ENCODE measurements around the gene CCDC33. TPM values are rescaled to one million over a fixed set of nuclear protein-coding genes. Genes with fewer than 3 reads are reported as not detected.
A peak's percentile ranks its signal among the peaks of the same experiment; 100 is the strongest.

CCDC33 gene
- total RNA-seq, 2 experiments from 2014 or later: not detected

DNA sequence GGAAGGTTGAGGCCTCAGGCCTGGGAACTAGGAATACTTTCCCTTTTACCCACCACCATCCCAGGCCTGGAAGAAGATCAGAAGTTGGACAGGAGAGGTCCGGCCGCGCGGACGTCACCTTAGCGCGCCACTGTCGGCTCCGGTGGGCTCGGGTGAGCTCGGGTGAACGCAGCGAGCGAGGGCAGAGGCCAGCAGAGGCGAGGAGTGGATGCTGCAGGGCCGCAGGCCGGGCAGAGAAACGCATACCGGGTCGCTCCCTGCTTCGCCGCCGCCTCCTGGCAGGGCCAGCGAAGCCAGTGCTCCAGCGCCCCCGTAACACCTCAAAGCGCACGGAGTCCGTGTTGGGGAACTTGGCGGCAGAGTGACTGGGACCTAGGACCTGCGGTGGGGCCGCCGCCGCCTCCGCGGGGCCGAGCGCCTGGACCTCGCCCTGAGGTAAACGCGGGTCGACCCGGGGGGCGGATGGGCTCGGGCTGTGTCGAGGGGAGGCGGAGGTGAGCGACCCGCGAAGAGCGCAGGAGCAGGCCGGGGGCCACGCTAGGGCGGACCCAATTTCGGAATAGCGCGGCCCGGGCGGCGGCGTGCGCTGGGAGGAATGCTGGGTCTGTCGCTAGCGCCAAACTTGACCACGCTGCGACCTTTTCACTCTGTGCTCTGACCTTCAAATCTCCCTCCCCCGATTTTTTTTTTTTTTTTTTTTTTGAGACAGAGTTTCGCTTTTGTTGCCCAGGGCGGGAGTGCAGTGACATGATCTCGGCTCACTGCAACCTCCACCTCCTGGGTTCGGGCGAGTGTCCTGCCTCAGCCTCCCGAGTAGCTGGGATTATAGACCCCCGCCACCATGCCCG, 129.7 kb downstream of the CCDC33 start:
- Mint-ChIP-seq H3K36me3 (ENCODE audit: low read depth) (no peaks in the 10 kb centered on the region), H3K4me3 (peak overlapping the region; percentile 45), H3K27me3 (ENCODE audit: low read depth) (peaks cover 29% of the 10 kb centered on the region), H3K4me1 (ENCODE audit: low read depth) (peaks cover 3% of the 10 kb centered on the region), H3K9me3 (no peaks in the 10 kb centered on the region), H3K27ac (no peak overlapping the region)
- no peak for DNase-seq
- CTCF ChIA-PET: no interaction called here
- intact Hi-C loops (cut with micrococcal nuclease): no loop called here

DNA sequence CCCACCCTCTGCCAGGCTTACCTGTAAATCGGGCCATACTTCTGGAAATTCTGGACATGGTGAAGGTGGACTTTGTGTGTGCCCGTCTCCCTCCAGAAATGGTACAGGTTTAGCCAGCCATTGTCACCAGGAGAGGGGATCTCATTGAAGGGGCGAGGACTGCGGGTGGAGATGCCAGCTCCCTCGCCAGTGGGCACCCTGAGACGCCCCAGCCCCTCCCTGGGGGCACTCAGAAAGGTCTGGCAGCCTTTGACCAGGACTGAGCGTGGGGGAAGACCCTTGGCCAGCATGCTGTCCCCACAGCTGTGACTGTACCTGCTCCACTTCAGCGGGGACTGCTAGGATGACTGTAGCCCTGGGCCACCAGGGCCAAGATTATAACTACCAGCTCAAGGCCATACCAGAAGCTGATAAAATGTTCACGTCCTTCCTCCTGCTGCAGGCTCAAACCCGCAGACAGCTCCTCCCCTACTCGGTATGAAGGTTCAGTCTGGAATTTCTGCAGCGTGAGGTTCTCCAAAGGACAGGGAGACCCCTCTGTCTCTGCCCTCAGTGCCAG, 131.2 kb downstream of the CCDC33 start, which contains the start of gene CYP11A1:
Gene CYP11A1, minus strand, starts transcription at position 351 of the 559 bp plus-strand sequence. Its CDS starts 61 bp downstream, at position 290.
- Mint-ChIP-seq H3K4me3 (peak within 1 kb of the TSS; percentile 8), H3K27ac (no peak within 1 kb of the TSS), H3K36me3 (ENCODE audit: low read depth) (no peaks in the 10 kb centered on the region), H3K4me1 (ENCODE audit: low read depth) (peaks cover 3% of the 10 kb centered on the region), H3K9me3 (no peaks in the 10 kb centered on the region), H3K27me3 (ENCODE audit: low read depth) (peaks cover 29% of the 10 kb centered on the region)
- intact Hi-C loops (cut with micrococcal nuclease): no loop called here
- CTCF ChIA-PET: no interaction called here
- DNase-seq: no peak

DNA sequence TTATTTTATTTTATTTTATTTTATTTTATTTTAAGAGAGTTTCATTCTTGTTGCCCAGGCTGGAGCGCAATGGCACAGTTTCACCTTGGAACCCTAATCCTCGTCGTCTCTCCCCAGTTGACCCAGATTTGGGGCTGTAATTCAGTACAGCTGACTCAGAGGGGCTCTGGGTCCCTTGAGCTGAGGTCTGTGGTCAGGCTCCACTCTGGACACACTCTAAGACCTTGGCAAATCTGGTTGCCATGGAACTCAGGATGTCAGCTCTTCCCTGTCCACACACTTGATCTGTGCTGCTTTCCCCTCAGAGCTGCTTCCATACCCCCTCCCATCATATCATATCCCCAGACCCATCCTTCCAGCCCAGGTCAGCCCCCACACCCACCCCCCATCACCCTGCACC, 132.0 kb downstream of the CCDC33 start:
- no peak overlapping the region for H3K4me3 Mint-ChIP-seq
- DNase-seq: no peak
- H3K9me3 Mint-ChIP-seq: no peaks in the 10 kb centered on the region
- H3K27ac Mint-ChIP-seq: no peak overlapping the region
- H3K4me1 Mint-ChIP-seq (ENCODE audit: low read depth): peaks cover 4% of the 10 kb centered on the region
- no peaks in the 10 kb centered on the region for H3K36me3 Mint-ChIP-seq (ENCODE audit: low read depth)
- intact Hi-C loops (cut with micrococcal nuclease): no loop called here
- H3K27me3 Mint-ChIP-seq (ENCODE audit: low read depth): peaks cover 29% of the 10 kb centered on the region
- CTCF ChIA-PET: interaction anchor here (0.7 kb wide), 1 partner anchor 178 kb away, joined by 3 read pairs; no protein-coding TSS in a partner anchor

DNA sequence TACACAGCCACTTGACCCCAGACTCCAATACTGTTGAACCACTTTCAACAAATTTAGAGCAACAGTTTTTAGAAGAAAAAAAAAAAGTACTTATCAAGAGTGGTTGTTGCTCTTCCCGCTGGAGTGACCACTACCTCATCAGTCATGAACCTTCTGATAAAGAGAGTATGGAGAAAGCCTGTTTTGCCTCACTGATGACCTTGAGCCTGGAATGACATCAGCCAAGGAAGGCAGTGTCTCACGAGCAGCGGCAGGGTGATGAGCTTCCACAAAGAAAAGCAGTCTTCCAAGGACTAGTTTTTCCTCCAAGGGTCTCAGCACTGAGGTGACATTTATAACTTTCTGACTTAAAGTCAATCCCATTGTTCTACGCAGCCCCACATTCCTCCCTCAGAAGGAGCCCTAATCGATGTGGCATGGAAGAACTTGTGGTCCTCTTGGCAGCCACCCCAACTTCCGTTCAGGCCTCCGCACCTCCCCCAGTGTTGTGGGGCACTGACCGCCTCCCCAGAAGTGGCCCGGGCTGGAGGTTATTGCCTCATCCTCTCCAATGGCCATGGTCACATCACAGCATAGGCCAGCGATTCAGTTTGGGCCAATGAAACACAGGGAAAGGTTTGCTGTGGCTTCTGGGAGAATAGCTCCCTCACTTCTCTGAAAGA, 133.1 kb downstream of the CCDC33 start:
- intact Hi-C loops (cut with micrococcal nuclease): no loop called here
- H3K9me3 Mint-ChIP-seq: no peaks in the 10 kb centered on the region
- no peaks in the 10 kb centered on the region for H3K36me3 Mint-ChIP-seq (ENCODE audit: low read depth)
- CTCF ChIA-PET: interaction anchor here (0.7 to 4.7 kb wide), 2 partner anchors 70 to 113 kb away, joined by 3 to 49 read pairs; no protein-coding TSS in a partner anchor
- peaks cover 29% of the 10 kb centered on the region for H3K27me3 Mint-ChIP-seq (ENCODE audit: low read depth)
- DNase-seq: no peak
- H3K4me1 Mint-ChIP-seq (ENCODE audit: low read depth): peaks cover 8% of the 10 kb centered on the region
- H3K4me3 Mint-ChIP-seq: no peak overlapping the region
- no peak overlapping the region for H3K27ac Mint-ChIP-seq

DNA sequence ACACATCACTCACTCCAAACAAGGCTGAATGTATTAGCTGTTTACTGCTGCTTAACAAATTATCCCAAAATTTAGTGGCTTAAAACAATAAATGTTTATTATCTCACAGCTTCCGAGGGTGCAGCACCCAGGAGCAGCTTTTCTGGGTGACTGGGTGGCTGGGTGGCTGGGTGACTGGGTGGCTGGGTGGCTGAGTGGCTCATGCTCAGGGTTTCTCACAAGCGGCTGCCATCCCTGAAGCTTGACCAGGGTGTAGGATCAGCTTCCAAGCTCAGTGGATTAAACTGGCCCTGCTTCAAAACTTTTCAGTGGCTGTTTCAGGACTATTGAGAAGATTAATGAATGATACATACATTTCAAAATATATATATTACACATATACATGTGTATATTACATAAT, 133.6 kb downstream of the CCDC33 start:
- intact Hi-C loops (cut with micrococcal nuclease): no loop called here
- no peaks in the 10 kb centered on the region for H3K36me3 Mint-ChIP-seq (ENCODE audit: low read depth)
- H3K27me3 Mint-ChIP-seq (ENCODE audit: low read depth): peaks cover 25% of the 10 kb centered on the region
- no peaks in the 10 kb centered on the region for H3K9me3 Mint-ChIP-seq
- no peak overlapping the region for H3K27ac Mint-ChIP-seq
- no peak overlapping the region for H3K4me3 Mint-ChIP-seq
- CTCF ChIA-PET: interaction anchor here (4.7 kb wide), 1 partner anchor 70 kb away, joined by 49 read pairs; no protein-coding TSS in a partner anchor
- no peak for DNase-seq
- H3K4me1 Mint-ChIP-seq (ENCODE audit: low read depth): peaks cover 13% of the 10 kb centered on the region

DNA sequence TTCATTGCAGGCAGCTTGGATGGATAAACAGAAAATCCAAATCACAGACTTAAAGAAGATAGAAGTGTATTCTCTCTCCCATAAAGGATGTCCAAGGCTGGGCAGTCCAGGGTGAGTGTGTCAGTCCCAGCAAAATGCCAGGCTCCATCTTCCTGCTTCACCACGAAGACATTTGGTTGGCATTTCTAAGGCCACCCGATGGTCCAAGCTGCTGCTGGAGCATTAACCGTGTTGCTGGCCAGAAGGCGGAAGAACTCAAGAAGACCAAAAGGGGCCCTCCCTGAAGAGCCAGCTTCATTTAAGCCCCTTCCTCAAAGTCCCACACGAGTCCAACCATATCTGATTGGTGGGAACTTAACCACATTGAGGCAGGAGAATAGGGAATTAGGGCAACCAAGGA, 134.3 kb downstream of the CCDC33 start:
- Mint-ChIP-seq H3K36me3 (ENCODE audit: low read depth) (no peaks in the 10 kb centered on the region), H3K27ac (no peak overlapping the region), H3K4me1 (ENCODE audit: low read depth) (peaks cover 17% of the 10 kb centered on the region), H3K27me3 (ENCODE audit: low read depth) (peaks cover 20% of the 10 kb centered on the region), H3K9me3 (no peaks in the 10 kb centered on the region), H3K4me3 (no peak overlapping the region)
- intact Hi-C loops (cut with micrococcal nuclease): no loop called here
- DNase-seq: no peak
- CTCF ChIA-PET: interaction anchor here (1.4 to 4.7 kb wide), 2 partner anchors 69 to 251 kb away, joined by 3 to 49 read pairs; no protein-coding TSS in a partner anchor

DNA sequence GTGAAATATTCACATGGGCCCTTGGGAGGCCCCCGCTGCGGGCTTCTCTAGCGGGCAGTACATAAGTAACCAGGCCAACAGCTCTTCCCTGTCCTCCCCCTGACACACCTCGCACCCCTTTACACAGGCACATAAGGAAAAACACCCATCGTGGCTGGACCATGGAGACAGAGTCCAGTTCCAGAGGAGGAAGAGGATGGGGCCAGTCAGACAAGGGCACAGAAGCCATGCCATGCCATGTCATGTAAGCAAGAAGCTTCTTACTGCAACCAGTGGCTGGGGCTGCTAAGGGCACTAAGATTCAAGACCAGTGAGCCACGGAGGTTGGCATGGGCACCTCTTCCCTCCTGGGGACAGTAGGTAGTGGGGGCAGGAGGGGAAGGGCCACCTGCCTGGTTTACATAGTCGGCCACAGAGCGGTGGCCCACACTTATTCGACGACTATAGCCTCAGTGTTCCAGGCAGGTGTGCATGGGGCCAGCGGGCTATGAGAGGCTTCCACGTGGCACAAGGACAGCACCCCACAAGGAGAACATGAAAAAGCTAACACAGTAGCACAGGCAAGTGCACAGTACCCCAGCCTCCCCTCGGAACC, 137.0 kb downstream of the CCDC33 start:
- intact Hi-C loops (cut with micrococcal nuclease): loop anchor here (1.0 to 2.0 kb wide), 2 partner anchors 259 to 578 kb away; no protein-coding TSS in a partner anchor
- no peak for DNase-seq
- Mint-ChIP-seq H3K27ac (no peak overlapping the region), H3K27me3 (ENCODE audit: low read depth) (peaks cover 4% of the 10 kb centered on the region), H3K9me3 (no peaks in the 10 kb centered on the region), H3K4me3 (no peak overlapping the region), H3K36me3 (ENCODE audit: low read depth) (no peaks in the 10 kb centered on the region), H3K4me1 (ENCODE audit: low read depth) (peaks cover 23% of the 10 kb centered on the region)
- CTCF ChIA-PET: interaction anchor here (0.8 to 4.7 kb wide), 13 partner anchors 10 to 396 kb away, joined by 3 to 49 read pairs (median 4); no protein-coding TSS in a partner anchor

DNA sequence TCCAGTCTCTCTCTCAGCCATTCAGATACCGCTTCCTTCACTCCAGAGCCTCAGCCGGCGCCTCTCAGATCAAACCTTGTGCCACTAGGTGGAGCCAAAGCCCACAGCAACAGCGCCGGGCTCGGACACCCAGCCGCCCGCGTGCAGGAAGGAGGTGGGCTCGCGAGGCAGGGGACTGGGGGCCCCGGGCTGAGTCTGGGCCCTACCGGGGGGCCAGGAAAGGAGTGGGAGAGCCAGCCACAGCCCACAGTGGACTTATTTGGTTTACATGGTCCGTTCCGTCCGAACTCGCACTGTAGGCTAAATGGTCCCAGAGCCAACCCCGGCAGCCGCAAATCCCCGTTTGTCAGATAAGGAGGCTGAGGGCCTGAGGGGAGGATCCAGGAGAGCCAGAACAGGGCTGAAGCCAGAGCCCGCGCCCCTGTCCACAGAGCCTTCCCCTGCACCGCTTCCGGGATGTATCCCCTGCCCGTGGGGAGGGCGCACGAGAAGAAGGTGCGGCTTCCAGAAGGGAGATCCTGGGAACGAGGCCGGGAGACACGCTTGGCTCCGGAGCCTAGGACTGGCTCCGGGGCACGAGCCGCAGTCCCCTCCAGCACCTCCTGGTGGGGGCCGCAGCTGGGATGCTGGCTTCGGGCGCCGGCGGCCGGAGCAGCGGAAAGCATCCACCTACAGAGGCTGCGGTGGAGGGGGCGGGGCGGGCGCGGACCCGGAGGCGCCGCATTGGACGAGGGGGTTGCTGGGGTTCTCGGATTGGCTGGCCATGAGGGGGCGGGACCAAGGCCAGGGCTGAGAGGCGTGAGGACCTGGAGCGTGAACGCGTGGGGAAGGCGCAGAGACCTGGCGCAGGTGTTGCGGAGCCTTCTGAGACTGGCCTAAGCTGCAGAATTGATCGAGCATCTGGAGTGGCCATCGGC, 137.9 kb downstream of the CCDC33 start:
- Mint-ChIP-seq H3K9me3 (no peaks in the 10 kb centered on the region), H3K27me3 (ENCODE audit: low read depth) (peaks cover 1% of the 10 kb centered on the region), H3K27ac (no peak overlapping the region), H3K36me3 (ENCODE audit: low read depth) (no peaks in the 10 kb centered on the region), H3K4me3 (peak overlapping the region; percentile 75), H3K4me1 (ENCODE audit: low read depth) (peaks cover 31% of the 10 kb centered on the region)
- peak; percentile 97 for DNase-seq
- CTCF ChIA-PET: interaction anchor here (0.7 to 13.8 kb wide), 20 partner anchors 9 to 395 kb away, joined by 3 to 399 read pairs (median 4); partner anchors contain the start of genes SEMA7A and UBL7
- intact Hi-C loops (cut with micrococcal nuclease): loop anchor here (1.0 to 2.0 kb wide), 7 partner anchors 87 to 577 kb away; partner anchors contain the start of genes ARID3B and UBL7

DNA sequence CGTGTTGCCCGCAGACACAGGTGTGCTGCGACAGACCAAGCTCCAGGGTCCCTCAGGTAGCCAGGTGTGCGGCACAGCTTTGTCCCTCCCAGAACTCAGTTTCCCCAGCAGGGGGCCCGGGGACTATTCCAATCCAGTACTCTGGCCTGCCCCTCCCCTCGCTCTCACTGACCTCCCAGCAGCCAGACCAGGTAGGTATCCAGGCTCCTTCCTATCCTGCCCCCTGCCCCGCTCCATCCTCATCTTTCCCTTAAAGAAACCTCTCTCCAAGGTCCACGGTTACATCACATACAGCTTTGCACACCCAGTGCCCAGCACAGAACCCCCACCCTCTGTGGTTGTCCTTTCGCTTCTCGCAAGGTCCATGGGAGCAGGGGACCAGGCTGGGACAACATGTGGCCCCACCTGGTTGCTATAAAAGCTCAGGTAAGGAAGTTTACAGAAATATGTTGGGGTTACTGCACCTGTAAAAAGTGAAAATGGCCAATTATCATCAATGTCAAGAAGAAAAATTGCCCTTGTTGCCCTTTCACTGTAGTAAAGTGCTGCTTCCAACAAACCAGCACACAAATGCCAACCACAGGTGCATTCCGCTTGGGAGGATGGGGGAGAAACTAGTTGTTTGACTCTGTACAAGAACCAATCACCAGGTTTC, 138.6 kb downstream of the CCDC33 start:
- H3K4me1 Mint-ChIP-seq (ENCODE audit: low read depth): peaks cover 39% of the 10 kb centered on the region
- intact Hi-C loops (cut with micrococcal nuclease): loop anchor here (1.0 to 2.0 kb wide), 6 partner anchors 64 to 395 kb away; partner anchors contain the start of genes ARID3B and UBL7
- H3K4me3 Mint-ChIP-seq: peak overlapping the region; percentile 75
- H3K36me3 Mint-ChIP-seq (ENCODE audit: low read depth): no peaks in the 10 kb centered on the region
- no peaks in the 10 kb centered on the region for H3K27me3 Mint-ChIP-seq (ENCODE audit: low read depth)
- no peaks in the 10 kb centered on the region for H3K9me3 Mint-ChIP-seq
- DNase-seq: no peak
- CTCF ChIA-PET: interaction anchor here (0.7 to 13.8 kb wide), 15 partner anchors 8 to 394 kb away, joined by 3 to 399 read pairs (median 4); partner anchors contain the start of genes SEMA7A and UBL7
- no peak overlapping the region for H3K27ac Mint-ChIP-seq

DNA sequence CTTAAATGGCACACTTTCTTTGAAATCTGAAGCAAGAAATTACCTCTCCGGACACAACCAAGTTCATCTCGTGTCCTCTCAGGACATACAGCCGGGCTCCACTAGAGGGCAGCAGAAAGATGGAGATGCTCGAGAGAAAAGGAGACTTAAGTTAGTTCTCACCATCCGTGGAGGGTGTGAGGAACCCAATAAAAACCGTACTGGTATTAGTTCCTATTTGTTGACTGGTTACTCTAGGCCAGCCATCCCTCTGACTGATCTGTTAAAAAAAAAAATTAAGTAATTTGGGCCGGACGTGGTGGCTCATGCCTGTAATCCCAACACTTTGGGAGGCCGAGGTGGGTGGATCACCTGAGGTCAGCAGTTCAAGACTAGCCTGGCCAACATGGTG, 139.2 kb downstream of the CCDC33 start:
- H3K27ac Mint-ChIP-seq: no peak overlapping the region
- H3K4me3 Mint-ChIP-seq: peak overlapping the region; percentile 75

More for the DNA sequence above, 139.2 kb downstream of the CCDC33 start:
- CTCF ChIA-PET: interaction anchor here (0.7 to 13.8 kb wide), 19 partner anchors 10 to 417 kb away, joined by 3 to 399 read pairs (median 4); partner anchors contain the start of genes ARID3B, SEMA7A and UBL7
- no peaks in the 10 kb centered on the region for H3K27me3 Mint-ChIP-seq (ENCODE audit: low read depth)
- intact Hi-C loops (cut with micrococcal nuclease): loop anchor here (1.0 to 2.0 kb wide), 2 partner anchors 63 to 246 kb away; no protein-coding TSS in a partner anchor
- no peaks in the 10 kb centered on the region for H3K9me3 Mint-ChIP-seq
- DNase-seq: peak; percentile 95
- H3K4me1 Mint-ChIP-seq (ENCODE audit: low read depth): peaks cover 42% of the 10 kb centered on the region
- H3K36me3 Mint-ChIP-seq (ENCODE audit: low read depth): no peaks in the 10 kb centered on the region

All from activated naive CD4-positive, alpha-beta T cell treated with anti-CD3 and anti-CD28 coated beads for 36 hours (primary cell).